Measurements from ENCODE around the gene PLPPR3. TPM values are rescaled to one million over a fixed set of nuclear protein-coding genes. Genes with fewer than 3 reads are reported as not detected.

PLPPR3 gene
- total RNA-seq, 1 donor from 2014 or later, result not detected

DNA sequence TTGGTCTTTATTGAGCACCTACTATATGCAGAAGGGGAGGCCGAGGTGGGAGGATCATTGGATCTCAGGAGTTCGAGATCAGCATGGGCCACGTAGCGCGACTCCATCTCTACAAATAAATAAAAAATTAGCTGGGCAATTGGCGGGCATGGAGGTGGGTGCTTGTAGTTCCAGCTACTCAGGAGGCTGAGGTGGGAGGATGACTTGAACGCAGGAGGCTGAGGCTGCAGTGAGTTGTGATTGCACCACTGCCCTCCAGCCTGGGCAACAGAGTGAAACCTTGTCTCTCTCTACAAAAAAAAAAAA is 41.5 kb upstream of the PLPPR3 start:
- H3K4me3 ChIP-seq, result no peak overlapping the region

DNA sequence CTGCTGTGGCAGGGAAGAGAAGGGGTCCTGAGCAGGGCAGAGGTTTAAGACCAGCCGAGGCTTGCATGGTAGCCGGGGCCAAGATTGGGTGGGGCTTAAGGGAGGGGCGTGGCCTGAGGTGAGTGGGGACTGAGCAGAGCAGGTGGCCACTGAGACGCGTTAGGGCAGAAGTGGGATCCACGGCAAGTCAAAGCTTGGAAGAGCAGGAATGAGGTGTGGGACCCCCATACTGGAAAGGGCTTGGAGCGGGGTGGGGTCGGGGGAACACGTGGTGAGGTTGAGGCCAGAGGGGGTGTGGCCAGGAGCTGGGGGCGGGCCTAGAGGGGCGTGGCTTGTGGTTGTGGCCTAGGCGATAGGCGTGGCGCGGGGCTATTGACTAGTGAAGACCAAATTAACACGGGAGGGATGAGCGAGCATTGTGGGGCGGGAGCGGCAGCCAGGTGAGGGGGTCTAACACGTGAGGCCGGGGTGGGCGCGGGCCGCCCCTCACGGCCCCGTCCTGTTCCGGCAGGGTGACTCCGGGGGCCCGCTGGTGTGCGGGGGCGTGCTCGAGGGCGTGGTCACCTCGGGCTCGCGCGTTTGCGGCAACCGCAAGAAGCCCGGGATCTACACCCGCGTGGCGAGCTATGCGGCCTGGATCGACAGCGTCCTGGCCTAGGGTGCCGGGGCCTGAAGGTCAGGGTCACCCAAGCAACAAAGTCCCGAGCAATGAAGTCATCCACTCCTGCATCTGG is 41.0 kb upstream of the PLPPR3 start:
- no peak overlapping the region for H3K4me3 ChIP-seq
- peak overlapping the region; percentile 92 for H3K27ac ChIP-seq
- H3K9me3 ChIP-seq, result no peaks in the 10 kb centered on the region
- no peaks in the 10 kb centered on the region for H3K27me3 ChIP-seq
- DNase-seq (ENCODE audit: extremely low spot score in 2 of 2), result no peak
- no peak for TF ChIP-seq POLR2A (IDR thresholded peaks at IDR 0.05)
- intact Hi-C loops (cut with DNase I), result loop anchor here (5.0 to 10.0 kb wide), 2 partner anchors 88 to 120 kb away; partner anchors contain the start of gene WDR18
- peaks cover 0 to 1% of the 10 kb centered on the region in 2 donors for H3K36me3 ChIP-seq
- H3K4me1 ChIP-seq, result peaks cover 54% of the 10 kb centered on the region

More for the DNA sequence above, 41.5 kb upstream of the PLPPR3 start:
- TF ChIP-seq POLR2A (IDR thresholded peaks at IDR 0.05) (no peak), POLR2AphosphoS5 (IDR thresholded peaks at IDR 0.05; ENCODE audit: insufficient read depth in 1 of 2, low read depth in 1 of 2) (no peak)
- TF ChIP-seq, protein P1, sequence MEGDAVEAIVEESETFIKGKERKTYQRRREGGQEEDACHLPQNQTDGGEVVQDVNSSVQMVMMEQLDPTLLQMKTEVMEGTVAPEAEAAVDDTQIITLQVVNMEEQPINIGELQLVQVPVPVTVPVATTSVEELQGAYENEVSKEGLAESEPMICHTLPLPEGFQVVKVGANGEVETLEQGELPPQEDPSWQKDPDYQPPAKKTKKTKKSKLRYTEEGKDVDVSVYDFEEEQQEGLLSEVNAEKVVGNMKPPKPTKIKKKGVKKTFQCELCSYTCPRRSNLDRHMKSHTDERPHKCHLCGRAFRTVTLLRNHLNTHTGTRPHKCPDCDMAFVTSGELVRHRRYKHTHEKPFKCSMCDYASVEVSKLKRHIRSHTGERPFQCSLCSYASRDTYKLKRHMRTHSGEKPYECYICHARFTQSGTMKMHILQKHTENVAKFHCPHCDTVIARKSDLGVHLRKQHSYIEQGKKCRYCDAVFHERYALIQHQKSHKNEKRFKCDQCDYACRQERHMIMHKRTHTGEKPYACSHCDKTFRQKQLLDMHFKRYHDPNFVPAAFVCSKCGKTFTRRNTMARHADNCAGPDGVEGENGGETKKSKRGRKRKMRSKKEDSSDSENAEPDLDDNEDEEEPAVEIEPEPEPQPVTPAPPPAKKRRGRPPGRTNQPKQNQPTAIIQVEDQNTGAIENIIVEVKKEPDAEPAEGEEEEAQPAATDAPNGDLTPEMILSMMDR (IDR thresholded peaks at IDR 0.05), result no peak
- Histone ChIP-seq H3K9me3 (no peaks in the 10 kb centered on the region), H3K27ac (peak overlapping the region; percentile 2), H3K27me3 (no peaks in the 10 kb centered on the region), H3K4me1 (peaks cover 58% of the 10 kb centered on the region), H3K36me3 (peaks cover 0 to 7% of the 10 kb centered on the region in 2 donors)
- no peak for DNase-seq (ENCODE audit: extremely low spot score in 2 of 2)
- intact Hi-C loops (cut with DNase I), result loop anchor here (5.0 to 10.0 kb wide), 2 partner anchors 88 to 119 kb away; partner anchors contain the start of gene WDR18

DNA sequence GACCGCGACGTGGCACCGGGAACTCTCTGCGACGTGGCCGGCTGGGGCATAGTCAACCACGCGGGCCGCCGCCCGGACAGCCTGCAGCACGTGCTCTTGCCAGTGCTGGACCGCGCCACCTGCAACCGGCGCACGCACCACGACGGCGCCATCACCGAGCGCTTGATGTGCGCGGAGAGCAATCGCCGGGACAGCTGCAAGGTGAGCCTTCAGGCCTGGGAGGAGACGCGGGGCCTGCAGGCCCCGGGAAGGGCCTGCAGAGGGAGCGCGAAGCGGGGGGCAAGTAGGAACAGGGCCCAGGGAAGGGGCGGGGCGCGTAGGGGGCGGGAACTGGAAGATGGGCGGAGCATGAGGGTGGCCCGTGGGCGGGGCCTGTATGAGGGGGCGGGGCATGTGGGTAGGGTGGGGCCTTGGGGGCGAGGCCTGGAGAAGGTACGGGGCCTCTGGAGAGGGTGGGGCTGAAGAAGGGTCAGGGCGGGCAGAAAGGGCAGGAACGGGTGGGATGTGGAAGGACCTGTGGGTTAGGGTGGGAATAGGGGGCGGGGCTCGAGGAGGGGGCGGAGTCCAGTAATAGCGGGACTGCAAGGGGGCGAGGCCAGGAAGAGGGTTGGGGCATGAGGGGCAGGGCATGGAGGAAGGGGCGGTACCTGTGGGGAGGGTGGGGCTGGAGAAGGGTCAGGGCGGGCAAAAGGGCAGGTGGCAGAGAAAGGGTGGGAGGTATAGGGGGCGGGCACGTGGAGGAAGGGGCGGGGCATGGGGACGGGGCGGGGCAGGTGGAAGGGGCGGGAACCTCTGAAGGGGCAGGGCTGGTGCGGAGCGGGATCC is 40.2 kb upstream of the PLPPR3 start:
- Histone ChIP-seq H3K36me3 (no peaks in the 10 kb centered on the region), H3K27me3 (no peaks in the 10 kb centered on the region), H3K4me1 (peaks cover 48% of the 10 kb centered on the region), H3K9me3 (no peaks in the 10 kb centered on the region), H3K4me3 (peak overlapping the region; percentile 53 to 59), H3K27ac (peak overlapping the region; percentile 92)
- no peak for DNase-seq (ENCODE audit: extremely low spot score in 2 of 2)
- intact Hi-C loops (cut with DNase I), result loop anchor here (5.0 to 10.0 kb wide), 2 partner anchors 87 to 120 kb away; partner anchors contain the start of gene WDR18
- no peak for TF ChIP-seq POLR2A (IDR thresholded peaks at IDR 0.05)
- TF ChIP-seq, protein P1 (IDR thresholded peaks at IDR 0.05), result no peak
- TF ChIP-seq POLR2AphosphoS5 (IDR thresholded peaks at IDR 0.05; ENCODE audit: insufficient read depth in 1 of 2, low read depth in 1 of 2), result peak in 1 of 2 donors; percentile 16

DNA sequence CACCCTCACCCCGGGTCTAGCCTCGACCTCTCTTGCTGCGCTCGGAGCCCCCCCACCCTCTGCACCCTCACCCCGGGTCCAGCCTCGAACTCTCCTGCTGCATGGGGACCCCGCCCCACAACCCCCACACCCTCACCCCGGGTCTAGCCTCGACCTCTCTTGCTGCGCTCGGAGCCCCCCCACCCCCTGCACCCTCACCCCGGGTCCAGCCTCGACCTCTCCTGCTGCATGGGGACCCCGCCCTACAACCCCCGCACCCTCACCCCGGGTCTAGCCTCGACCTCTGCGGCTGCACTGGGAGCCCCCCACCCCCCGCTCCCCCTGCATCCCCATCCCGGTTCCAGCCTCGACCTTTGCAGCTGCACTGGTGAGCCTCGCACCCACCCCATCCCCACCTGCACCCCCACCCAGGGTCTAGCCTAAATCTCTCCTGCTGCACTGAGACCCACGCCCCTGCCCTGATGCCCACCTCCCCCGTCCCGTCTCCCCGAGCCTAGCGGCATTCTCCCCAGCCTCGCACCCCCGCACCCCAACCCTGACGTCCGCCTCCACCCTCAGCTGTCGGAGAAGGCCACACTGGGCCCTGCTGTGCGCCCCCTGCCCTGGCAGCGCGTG is 39.5 kb upstream of the PLPPR3 start:
- intact Hi-C loops (cut with DNase I), result loop anchor here (5.0 to 10.0 kb wide), 2 partner anchors 86 to 121 kb away; partner anchors contain the start of gene WDR18
- Histone ChIP-seq H3K27ac (peak overlapping the region; percentile 92), H3K27me3 (no peaks in the 10 kb centered on the region), H3K36me3 (no peaks in the 10 kb centered on the region), H3K4me3 (peak overlapping the region; percentile 53 to 59), H3K4me1 (peaks cover 48% of the 10 kb centered on the region), H3K9me3 (no peaks in the 10 kb centered on the region)
- DNase-seq (ENCODE audit: extremely low spot score in 2 of 2), result no peak
- TF ChIP-seq, protein P1 (IDR thresholded peaks at IDR 0.05), result no peak
- TF ChIP-seq POLR2A (IDR thresholded peaks at IDR 0.05), result no peak
- TF ChIP-seq POLR2AphosphoS5 (IDR thresholded peaks at IDR 0.05; ENCODE audit: insufficient read depth in 1 of 2, low read depth in 1 of 2), result no peak

Measured in vagina (tissue), 2 donors.